Memory B cell (primary cell): ENCODE measurements around the gene CALD1.
"Not testable (repeated sequence)": the region's sequence is repeated elsewhere in the genome, so short reads cannot be mapped to it uniquely, and the experiment has no call there.

Experiments
- ATAC-seq: fragments of 150-1000 bp; cut with Tn5 transposase; 2 replicates; pipeline ENCODE4 v1.10.0; 2021; ENCODE audit warnings: low read depth, mild to moderate bottlenecking, moderate library complexity
- DNase-seq, 2 donors: peaks; one replicate each; pipeline ENCODE4 v3.0.0; 2022; ENCODE audit warnings: low spot score in 2 of 2
- H3K27ac Mint-ChIP-seq: one replicate; pipeline ENCODE4 v1.8.0; 2022; ENCODE audit warnings: mild to moderate bottlenecking, moderate library complexity, mixed read lengths
- H3K27me3 Mint-ChIP-seq: one replicate; pipeline ENCODE4 v1.8.0; 2022; ENCODE audit warnings: mixed read lengths
- H3K36me3 Mint-ChIP-seq: one replicate; pipeline ENCODE4 v1.8.0; 2022; ENCODE audit warnings: mild to moderate bottlenecking, mixed read lengths
- H3K4me1 Mint-ChIP-seq: one replicate; pipeline ENCODE4 v1.8.0; 2022; ENCODE audit warnings: mixed read lengths
- H3K4me3 Mint-ChIP-seq: one replicate; pipeline ENCODE4 v1.8.0; 2022; ENCODE audit warnings: mild to moderate bottlenecking, moderate library complexity, mixed read lengths
- H3K9me3 Mint-ChIP-seq: one replicate; pipeline ENCODE4 v1.8.0; 2022; ENCODE audit warnings: mixed read lengths

Gene CALD1

GRCh38 chr7:134959810-134960209 is 180.4 kb downstream of the CALD1 start:
- no peaks in the 10 kb centered on the region for H3K4me1 Mint-ChIP-seq
- no peaks in the 10 kb centered on the region for H3K36me3 Mint-ChIP-seq
- no peaks in the 10 kb centered on the region for H3K27me3 Mint-ChIP-seq
- no peak overlapping the region for H3K4me3 Mint-ChIP-seq
- ATAC-seq (no peak), DNase-seq (no peak)
- no peaks in the 10 kb centered on the region for H3K9me3 Mint-ChIP-seq
- no peak overlapping the region for H3K27ac Mint-ChIP-seq

- H3K27ac Mint-ChIP-seq, result no peak overlapping the region
- no peaks in the 10 kb centered on the region for H3K9me3 Mint-ChIP-seq
- DNase-seq (no peak), ATAC-seq (no peak)
- no peaks in the 10 kb centered on the region for H3K4me1 Mint-ChIP-seq
- H3K27me3 Mint-ChIP-seq, result no peaks in the 10 kb centered on the region
- no peaks in the 10 kb centered on the region for H3K36me3 Mint-ChIP-seq
- H3K4me3 Mint-ChIP-seq, result no peak overlapping the region
These were observed 182.9 kb downstream of the CALD1 start for GRCh38 chr7:134962270-134962780.

GRCh38 chr7:134963036-134963435 is 183.6 kb downstream of the CALD1 start:
- no peak overlapping the region for H3K27ac Mint-ChIP-seq
- no peaks in the 10 kb centered on the region for H3K36me3 Mint-ChIP-seq

GRCh38 chr7:134966691-134967090 is 187.3 kb downstream of the CALD1 start:
- no peak for ATAC-seq
- no peaks in the 10 kb centered on the region for H3K9me3 Mint-ChIP-seq
- DNase-seq, result no peak
- no peaks in the 10 kb centered on the region for H3K4me1 Mint-ChIP-seq
- H3K27ac Mint-ChIP-seq, result no peak overlapping the region
- H3K36me3 Mint-ChIP-seq, result no peaks in the 10 kb centered on the region
- H3K4me3 Mint-ChIP-seq, result no peak overlapping the region
- no peaks in the 10 kb centered on the region for H3K27me3 Mint-ChIP-seq

More at GRCh38 chr7:134963036-134963435, 183.6 kb downstream of the CALD1 start:
- H3K27me3 Mint-ChIP-seq, result no peaks in the 10 kb centered on the region
- H3K4me3 Mint-ChIP-seq, result no peak overlapping the region
- no peaks in the 10 kb centered on the region for H3K4me1 Mint-ChIP-seq
- DNase-seq (no peak), ATAC-seq (no peak)
- H3K9me3 Mint-ChIP-seq, result no peaks in the 10 kb centered on the region

- no peak overlapping the region for H3K27ac Mint-ChIP-seq
- H3K9me3 Mint-ChIP-seq, result no peaks in the 10 kb centered on the region
- H3K4me1 Mint-ChIP-seq, result no peaks in the 10 kb centered on the region
- H3K36me3 Mint-ChIP-seq, result no peaks in the 10 kb centered on the region
- peaks cover 4% of the 10 kb centered on the region for H3K27me3 Mint-ChIP-seq
- no peak for ATAC-seq
- no peak for DNase-seq
- no peak overlapping the region for H3K4me3 Mint-ChIP-seq
These were observed 188.7 kb downstream of the CALD1 start for GRCh38 chr7:134968110-134968509.

GRCh38 chr7:134981645-134982044 is 202.2 kb downstream of the CALD1 start:
- not testable (repeated sequence) for DNase-seq, H3K27ac Mint-ChIP-seq, H3K9me3 Mint-ChIP-seq, ATAC-seq, H3K27me3 Mint-ChIP-seq, H3K4me1 Mint-ChIP-seq, H3K4me3 Mint-ChIP-seq, H3K36me3 Mint-ChIP-seq

GRCh38 chr7:134985894-134986362 is 206.5 kb downstream of the CALD1 start:
- DNase-seq (no peak), ATAC-seq (peak; percentile 65)
- no peaks in the 10 kb centered on the region for H3K27me3 Mint-ChIP-seq
- peak overlapping the region; percentile 99 for H3K27ac Mint-ChIP-seq
- peaks cover 28% of the 10 kb centered on the region for H3K4me1 Mint-ChIP-seq
- H3K4me3 Mint-ChIP-seq, result peak overlapping the region; percentile 100
- H3K9me3 Mint-ChIP-seq, result no peaks in the 10 kb centered on the region
- peaks cover 3% of the 10 kb centered on the region for H3K36me3 Mint-ChIP-seq

GRCh38 chr7:134986363-134987251 is 207.2 kb downstream of the CALD1 start, which contains the start of gene AGBL3:
AGBL3 (plus strand) TSS chr7:134986508; CDS start chr7:134987934, 1,426 bp downstream.
- Mint-ChIP-seq H3K4me1 (peaks cover 34% of the 10 kb centered on the region), H3K27me3 (no peaks in the 10 kb centered on the region), H3K9me3 (no peaks in the 10 kb centered on the region), H3K36me3 (peaks cover 5% of the 10 kb centered on the region), H3K4me3 (peak within 1 kb of the TSS; percentile 100), H3K27ac (peak within 1 kb of the TSS; percentile 99)
- DNase-seq, result peak; percentile 82 to 95
- peak; percentile 89 for ATAC-seq

GRCh38 chr7:134988161-134988560 is 208.7 kb downstream of the CALD1 start:
- ATAC-seq (no peak), DNase-seq (no peak)
- Mint-ChIP-seq H3K9me3 (no peaks in the 10 kb centered on the region), H3K4me3 (no peak overlapping the region), H3K36me3 (peaks cover 5% of the 10 kb centered on the region), H3K27ac (no peak overlapping the region), H3K27me3 (no peaks in the 10 kb centered on the region), H3K4me1 (peaks cover 42% of the 10 kb centered on the region)

- H3K9me3 Mint-ChIP-seq, result no peaks in the 10 kb centered on the region
- H3K27ac Mint-ChIP-seq, result peak overlapping the region; percentile 67
- H3K27me3 Mint-ChIP-seq, result no peaks in the 10 kb centered on the region
- H3K36me3 Mint-ChIP-seq, result peaks cover 16% of the 10 kb centered on the region
- no peak overlapping the region for H3K4me3 Mint-ChIP-seq
- H3K4me1 Mint-ChIP-seq, result peaks cover 36% of the 10 kb centered on the region
- no peak for ATAC-seq
- DNase-seq, result no peak
These were observed 212.3 kb downstream of the CALD1 start for GRCh38 chr7:134991469-134992339.

GRCh38 chr7:134992626-134993179 is 213.3 kb downstream of the CALD1 start:
- Mint-ChIP-seq H3K36me3 (peaks cover 17% of the 10 kb centered on the region), H3K27ac (peak overlapping the region; percentile 71), H3K4me3 (no peak overlapping the region), H3K27me3 (no peaks in the 10 kb centered on the region), H3K9me3 (no peaks in the 10 kb centered on the region), H3K4me1 (peaks cover 29% of the 10 kb centered on the region)
- peak; percentile 94 for ATAC-seq
- no peak for DNase-seq

GRCh38 chr7:134993877-134994456 is 214.5 kb downstream of the CALD1 start:
- Mint-ChIP-seq H3K27me3 (no peaks in the 10 kb centered on the region), H3K36me3 (peaks cover 22% of the 10 kb centered on the region), H3K4me1 (peaks cover 27% of the 10 kb centered on the region), H3K9me3 (no peaks in the 10 kb centered on the region), H3K4me3 (no peak overlapping the region), H3K27ac (no peak overlapping the region)
- no peak for DNase-seq
- ATAC-seq, result no peak

GRCh38 chr7:134995239-134996096 is 216.0 kb downstream of the CALD1 start:
- H3K27me3 Mint-ChIP-seq, result no peaks in the 10 kb centered on the region
- no peaks in the 10 kb centered on the region for H3K9me3 Mint-ChIP-seq
- peaks cover 20% of the 10 kb centered on the region for H3K4me1 Mint-ChIP-seq
- H3K36me3 Mint-ChIP-seq, result peaks cover 20% of the 10 kb centered on the region
- H3K4me3 Mint-ChIP-seq, result no peak overlapping the region
- no peak overlapping the region for H3K27ac Mint-ChIP-seq
- DNase-seq, result no peak
- no peak for ATAC-seq
